Thyroid gland (tissue), 4 donors: Measurements from ENCODE around the gene CFAP20DC.

ENCODE experiments used
- CTCF ChIP-seq, 6 experiments: fragments of 200-600 bp in 3 of 6; fragments of 450-650 bp in 3 of 6; sonication (generic) in 3 of 6; IDR thresholded peaks; one replicate each; pipeline ENCODE4 v1.5.1; 2016 to 2019; ENCODE audit warnings: antibody characterized with exemption in 6 of 6, mild to moderate bottlenecking in 2 of 6, inconsistent platforms in 1 of 6, moderate library complexity in 1 of 6
- POLR2A ChIP-seq, 2 donors: fragments of 450-650 bp; IDR thresholded peaks; one replicate each; pipeline ENCODE4 v1.6.1; 2017; ENCODE audit warnings: antibody characterized with exemption in 2 of 2, mild to moderate bottlenecking in 2 of 2, moderate library complexity in 1 of 2

GRCh38 chr3:58698246-58698645, 351.6 kb downstream of the CFAP20DC start:
- TF ChIP-seq CTCF (IDR thresholded peaks at IDR 0.05) (no peak), POLR2A (IDR thresholded peaks at IDR 0.05) (no peak)
